HG03196 (cell line): Measurements from ENCODE around the gene GRAMD1C.
"Not testable (repeated sequence)": the region's sequence is repeated elsewhere in the genome, so short reads cannot be mapped to it uniquely, and the experiment has no call there.

ENCODE experiments used
- ATAC-seq: cut with Tn5 transposase; IDR thresholded peaks from one replicate; pipeline ENCODE4 v1.9.1; 2021; ENCODE audit not compliant: unreplicated experiment

GRAMD1C gene

DNA sequence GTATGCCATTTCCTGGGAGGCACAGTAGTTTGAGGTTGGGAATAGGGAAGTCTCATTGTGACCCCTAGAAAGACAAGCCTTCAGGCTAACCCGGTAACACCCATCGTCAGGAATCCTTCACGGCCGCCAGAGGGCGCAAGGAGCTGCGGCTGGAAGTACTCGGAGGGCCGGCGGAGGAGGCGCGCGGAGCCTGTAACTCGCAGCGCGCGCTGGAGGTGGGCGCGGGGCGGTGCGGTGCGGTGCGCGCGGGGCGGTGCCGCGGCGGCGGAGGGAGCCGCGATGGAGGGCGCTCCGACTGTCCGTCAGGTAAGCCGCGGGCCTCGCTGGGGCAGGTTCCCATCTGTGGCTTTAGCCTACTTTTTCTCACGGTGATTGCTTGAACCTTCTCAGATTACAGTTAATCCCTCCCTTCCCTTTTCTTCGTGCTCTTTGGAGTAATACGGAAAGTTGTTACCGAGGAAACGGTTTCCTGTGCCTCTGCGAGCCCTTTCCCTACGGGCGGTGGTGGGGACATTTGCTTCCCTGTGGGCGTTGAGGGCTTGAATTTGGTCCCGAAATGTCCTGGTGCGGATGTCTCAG, at the start of gene GRAMD1C:
TSS of gene GRAMD1C (plus strand) at position 158 of the 579 bp plus-strand sequence. CDS start at position 280, 122 bp downstream.
- ATAC-seq: peak; percentile 94

DNA sequence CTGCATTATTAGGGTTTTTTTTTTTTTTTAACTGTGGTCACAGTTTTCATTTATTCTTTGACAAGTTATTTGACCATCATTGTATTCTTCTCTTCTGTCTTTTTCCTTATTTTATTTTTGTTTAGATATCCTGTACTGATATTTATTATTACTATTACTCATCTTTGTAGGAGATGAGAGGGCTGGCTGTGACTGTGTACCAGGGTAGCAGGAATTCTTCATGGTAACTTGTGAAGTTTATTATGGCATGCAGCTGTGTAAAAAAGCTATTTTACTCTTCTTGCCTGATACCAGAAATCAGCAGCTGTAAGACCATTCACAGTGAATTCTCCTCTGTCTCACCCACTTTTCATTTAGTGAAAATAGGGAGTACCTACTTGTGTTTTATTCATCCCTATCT, 47.2 kb upstream of the GRAMD1C start:
- no peak for ATAC-seq

DNA sequence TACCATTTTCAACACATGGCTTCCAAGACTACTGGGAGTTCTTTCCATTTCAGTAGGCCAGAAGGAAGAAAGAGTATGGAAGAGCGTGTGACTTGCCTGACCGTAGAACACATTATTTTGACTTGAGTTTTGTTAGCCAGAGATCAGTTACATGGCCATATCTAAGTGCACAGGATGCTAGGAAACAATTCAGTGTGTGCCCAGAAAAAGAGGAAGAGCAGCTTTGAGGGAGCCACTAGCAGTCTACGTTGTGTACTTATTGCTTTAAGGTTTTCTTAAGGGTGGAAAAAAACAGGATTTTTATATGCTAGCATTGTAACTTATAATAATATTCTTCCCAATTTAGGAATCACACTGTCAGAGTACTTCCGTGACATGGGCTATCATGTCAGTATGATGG, 44.1 kb upstream of the GRAMD1C start:
- no peak for ATAC-seq

DNA sequence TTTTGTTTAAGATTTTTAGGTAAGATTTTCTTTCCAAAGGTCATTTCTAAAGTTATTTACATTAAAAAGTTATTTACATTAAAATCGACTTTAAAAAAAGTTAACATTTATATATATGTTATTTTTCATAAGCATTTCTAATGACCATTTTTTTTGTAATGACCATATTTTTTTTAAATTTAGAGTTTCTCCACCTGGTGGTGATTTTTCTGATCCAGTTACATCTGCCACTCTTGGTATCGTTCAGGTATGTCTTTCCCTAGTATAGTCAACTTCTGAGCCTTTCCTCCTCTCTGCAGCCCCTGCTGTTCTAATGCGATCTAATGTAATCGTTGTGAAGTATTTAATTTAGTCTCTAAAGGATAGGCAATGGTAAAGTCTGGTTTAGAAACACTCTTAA, 42.9 kb upstream of the GRAMD1C start:
- ATAC-seq: no peak

DNA sequence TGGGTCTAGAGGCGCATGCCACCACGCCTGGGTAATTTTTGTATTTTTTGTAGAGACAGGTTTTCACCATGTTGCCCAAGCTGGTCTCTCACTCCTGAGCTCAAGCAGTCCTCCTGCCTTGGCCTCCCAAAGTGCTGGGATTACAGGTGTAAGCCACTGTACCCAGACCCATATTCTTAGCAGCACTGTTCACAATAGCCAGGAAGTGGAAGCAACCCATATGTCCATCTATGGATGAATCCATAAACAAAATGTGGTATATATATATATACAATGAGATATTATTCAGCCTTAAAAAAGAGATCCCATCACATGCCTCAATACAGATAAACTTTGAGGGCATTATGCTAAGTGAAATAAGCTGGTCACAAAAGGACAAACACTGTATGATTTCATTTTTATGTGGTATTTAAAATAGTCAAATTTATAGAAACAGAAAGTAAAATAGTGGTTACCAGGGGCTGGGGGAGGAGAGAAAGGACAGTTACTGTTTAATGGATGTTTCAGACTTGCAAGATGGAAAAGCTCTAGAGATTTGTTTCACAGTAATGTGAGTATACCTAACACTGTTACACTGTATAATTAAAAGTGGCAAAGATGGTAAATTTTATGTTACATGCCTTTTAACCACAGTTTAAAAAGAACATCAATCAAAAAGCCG, 35.7 kb upstream of the GRAMD1C start:
- ATAC-seq: peak; percentile 77

DNA sequence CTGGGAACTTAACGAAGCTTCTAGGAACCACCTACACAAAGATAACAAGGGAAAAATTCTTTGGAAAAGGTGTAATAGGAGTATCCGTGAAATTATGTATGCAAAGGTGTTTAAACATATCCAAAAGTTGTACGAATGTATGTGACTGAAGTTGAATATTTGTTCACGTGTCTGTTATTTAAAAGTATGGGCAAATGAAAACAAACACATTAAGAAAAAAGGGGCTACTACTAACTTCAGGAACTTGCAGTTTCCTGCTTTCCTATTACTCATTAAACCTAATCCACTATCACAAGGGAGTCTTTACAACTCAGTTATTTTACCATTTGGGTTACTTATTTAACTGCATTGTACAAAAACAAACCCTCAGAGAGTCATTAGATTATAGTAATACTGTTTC, 33.9 kb upstream of the GRAMD1C start:
- no peak for ATAC-seq

DNA sequence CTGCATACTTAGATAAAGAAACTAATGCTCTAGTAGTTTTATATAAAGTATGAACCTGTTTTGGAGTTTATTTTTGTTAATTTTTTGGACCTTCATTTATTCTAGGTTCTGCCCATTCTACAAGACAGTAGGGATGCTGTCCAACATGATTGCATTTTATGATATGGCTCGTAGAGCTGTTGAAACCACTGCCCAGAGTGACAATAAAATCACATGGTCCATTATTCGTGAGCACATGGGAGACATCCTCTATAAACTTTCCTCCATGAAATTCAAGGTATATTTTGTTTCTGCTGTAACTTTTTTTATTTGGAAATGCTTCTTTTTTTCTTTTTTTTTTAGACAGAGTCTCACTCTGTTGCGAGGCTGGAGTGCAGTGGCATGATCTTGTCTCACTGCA, 33.3 kb upstream of the GRAMD1C start:
- ATAC-seq: no peak

DNA sequence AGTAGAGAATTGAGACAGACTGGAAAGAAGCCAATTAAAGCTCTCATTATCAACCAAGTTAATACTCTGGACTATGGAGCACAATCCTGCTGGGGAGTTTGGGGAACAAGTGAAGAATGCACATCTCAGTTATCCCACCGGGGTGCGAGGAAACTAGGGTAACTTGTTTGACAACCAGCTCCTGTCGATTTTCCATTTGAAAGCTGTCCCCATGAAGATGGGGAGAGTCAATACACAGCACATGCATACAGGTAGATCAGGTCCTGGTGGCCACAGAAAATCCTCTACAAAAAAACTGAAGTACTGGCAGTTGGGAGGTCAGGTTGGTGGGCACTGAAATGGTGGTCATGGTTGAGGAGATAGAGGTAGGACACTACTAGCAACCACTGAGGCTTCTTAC, 25.7 kb upstream of the GRAMD1C start:
- no peak for ATAC-seq

DNA sequence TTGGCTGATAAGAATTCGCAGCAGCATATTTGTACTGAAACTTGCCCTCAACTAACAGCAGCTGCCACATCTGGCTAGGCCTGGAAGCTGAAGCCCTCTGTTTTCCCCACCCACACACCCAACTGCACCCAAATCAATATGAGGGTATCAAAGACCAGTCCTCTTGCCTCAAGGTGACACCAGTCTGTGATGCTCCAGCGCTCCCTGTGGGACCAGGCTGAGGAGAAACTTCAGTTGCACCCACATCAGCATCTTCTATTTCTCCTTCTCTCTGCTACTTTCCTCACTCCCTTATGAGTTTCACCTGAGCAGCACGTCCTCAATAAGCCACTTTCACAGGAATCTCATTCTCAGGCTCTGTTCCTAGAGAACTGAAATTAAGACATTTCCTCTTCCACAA, 18.7 kb upstream of the GRAMD1C start:
- no peak for ATAC-seq

DNA sequence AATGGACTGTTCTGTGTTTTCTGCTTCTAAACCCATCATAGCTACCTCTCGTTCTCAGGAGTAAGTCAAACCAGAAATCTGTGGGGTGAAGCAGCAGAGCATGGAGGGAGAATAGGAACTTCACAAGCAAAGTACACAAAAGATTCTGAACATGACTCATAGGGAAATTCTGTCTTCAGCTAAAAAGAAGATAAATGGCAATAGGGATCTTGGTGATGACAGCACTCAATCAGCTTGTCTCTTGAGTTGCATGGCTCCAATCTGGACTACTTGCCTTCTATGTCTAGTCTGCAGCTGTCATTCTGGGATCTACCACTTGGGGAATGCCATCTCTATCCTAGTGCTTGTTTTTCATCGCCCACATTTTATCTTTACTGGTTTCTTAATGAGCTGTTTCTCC, 13.5 kb upstream of the GRAMD1C start:
- peak; percentile 57 for ATAC-seq

DNA sequence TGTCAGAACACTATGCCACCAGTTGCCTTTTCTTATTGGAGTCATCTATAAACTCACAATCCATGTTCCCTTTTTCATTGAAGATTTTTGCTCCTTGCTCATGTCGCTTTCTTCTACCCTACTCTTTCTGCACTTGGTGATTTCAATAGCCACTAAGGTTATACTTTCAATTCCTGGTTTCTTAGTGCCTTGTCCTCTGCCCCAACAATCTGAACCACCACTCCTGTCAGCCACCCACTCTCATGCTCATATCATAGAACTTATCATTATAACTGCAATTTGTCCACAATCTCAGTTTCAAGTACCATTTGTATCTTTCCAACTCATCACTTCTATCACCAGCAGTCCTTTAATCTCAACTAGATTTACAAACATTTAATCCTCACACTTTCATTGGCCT, 10.0 kb upstream of the GRAMD1C start:
- peak; percentile 33 for ATAC-seq

DNA sequence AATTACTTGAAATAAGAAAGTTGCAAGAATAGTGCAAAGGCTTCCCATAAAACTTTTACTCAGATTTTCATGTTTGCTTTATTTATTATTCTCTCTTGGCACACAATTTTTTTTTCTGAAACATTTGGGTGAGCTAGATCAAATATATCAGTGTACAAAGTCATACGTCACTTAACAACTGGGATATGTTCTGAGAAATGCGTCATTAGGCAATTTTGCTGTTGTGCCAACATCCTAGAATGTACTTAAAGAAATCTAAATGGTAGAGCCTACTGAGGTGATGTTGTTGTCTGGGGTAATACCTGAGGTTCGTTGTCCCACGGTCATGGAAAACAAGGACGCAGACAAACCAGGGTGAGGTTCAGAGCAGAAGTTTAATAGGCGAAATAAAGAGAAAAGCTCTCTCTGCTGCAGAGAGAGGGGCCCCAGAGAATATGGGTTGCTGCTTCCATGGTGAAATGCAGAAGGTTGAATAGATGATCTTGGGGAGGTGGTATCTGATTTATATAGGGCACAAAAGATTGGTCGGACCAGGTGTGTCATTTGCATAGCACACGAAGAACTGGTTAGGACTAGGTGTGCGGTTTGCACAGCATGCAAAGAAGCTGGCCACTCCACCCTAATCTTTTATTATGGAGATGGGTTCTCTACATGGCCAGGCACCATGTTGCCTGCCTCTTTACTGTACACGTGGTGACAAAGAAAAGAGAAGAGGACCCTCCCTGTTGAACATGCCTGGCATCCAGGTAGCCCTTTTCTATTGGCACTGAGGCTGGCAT, 8.8 kb upstream of the GRAMD1C start:
- no peak for ATAC-seq

DNA sequence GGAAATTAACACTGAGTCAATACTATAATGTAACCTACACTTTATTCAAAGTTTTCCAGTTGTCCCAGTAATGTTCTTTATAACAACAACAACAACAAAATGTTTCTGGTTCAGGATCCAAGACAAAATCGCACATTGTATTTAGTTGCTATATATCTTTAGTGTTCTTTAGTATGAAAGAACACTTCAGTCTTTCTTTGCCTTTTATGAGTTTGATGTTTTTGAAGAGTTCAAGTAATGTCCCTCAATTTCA, 7.6 kb upstream of the GRAMD1C start:
- no peak for ATAC-seq

DNA sequence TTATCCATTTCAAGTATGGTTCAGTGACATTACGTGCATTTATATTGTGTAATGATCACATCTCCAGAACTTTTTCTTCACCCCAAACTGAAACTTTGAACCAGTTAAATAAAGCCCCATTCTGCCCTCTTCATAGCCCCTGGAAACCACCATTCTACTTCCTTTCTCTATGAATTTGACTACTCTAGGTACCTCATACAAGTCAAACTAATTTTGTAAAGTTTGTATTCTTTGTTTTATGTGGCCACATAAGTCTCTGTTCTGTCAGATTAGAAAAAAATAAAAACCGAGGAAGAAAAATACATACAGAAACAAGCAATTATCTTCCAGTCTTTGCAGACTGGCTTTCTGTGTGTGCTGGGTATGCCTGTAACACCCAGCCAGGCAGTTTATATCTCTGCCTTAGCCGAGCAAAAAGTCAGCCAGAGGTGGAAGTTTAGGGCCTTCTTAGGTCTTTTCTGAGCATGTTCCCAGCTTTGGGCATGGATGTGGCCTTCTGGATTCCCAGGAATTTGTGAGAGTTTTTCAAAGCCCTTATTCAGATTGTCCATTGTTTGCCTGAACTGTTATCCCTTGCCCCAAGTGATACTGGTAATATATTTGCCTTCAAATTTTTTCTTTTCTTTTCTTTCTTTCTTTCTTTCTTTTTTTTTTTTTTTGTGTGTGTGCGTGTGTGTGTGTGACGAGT, 6.0 kb upstream of the GRAMD1C start:
- ATAC-seq: no peak

DNA sequence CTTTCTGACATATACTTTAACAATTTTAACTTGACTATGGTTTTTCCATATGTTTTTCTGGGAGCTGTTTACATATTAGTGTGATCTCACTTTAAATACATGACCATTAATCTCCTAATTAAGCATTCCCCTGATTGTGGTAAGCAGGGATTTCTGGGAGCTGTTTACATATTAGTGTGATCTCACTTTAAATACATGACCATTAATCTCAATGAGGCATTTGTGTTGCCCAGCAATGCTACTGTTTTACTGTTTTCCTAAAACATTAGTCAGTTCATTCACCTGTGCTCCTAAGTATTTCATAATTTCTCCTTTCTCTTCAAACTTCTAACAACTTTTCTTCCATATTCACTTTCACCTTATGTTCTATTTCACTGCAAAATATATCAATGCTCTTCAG, 3.6 kb upstream of the GRAMD1C start:
- no peak for ATAC-seq

DNA sequence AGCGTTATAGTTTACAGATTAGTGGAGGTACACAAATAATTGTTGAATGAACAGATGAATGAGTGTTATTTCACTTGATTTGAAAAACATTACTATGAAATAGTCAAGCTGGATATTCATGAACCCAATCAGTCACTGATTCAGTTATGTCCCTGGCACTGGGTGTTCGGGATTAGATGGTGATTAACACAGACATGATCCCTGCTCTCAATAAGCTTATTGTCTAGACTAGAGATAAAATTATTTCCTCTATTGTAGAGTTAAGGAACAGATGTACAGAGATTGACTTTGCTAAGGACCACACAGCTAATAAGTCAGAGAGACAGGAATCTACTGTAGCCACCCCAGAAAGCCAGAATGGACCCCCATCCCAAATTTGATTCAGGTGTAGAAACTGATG, 963 bp downstream of the GRAMD1C start:
- no peak for ATAC-seq

DNA sequence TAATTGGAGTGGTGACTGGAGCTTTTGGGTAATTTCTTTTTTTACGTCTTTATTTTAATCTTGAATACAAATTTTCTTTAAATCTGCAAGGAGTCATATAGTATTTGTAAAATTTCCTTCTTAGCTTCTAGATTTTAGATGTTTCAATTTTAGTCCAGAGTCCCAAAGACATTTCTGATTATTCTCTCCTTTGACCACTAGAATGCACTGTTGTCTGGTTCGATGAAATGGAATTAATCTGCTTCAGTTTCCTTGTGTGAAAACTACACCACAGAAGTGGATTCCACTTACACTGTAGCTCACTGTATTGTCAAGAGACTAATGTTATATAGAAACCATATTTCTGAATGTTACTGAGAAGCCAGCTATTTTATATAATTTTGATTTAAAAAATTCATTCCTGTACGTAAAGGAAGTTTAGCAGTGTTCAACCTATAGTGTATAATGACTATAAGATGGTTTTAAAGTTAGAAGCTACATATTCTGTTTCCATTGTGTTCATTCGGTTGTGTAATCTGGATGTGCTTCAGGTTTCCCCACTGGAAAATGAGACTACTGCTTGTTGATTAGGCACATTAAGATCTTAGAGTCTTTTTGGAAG, 6.1 kb downstream of the GRAMD1C start:
- ATAC-seq: no peak

DNA sequence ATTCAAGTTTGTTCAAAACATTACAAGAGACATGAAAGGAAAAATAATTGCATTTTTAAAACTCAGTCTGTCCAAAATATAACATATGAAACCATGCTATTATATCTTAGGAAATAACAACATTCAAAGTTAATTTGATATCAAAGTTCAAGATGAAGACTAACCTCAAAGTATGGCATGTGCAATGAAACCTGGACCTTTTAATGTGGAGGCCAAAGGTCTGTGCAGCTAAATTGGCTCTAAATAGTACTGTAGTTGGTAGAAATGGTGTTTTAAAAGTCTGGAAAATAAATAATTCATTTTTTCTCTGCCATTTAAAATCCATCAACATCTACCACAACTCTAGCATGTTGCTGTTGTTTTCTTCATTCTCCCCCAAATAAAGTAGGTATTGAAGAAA, 8.7 kb downstream of the GRAMD1C start:
- ATAC-seq: no peak

DNA sequence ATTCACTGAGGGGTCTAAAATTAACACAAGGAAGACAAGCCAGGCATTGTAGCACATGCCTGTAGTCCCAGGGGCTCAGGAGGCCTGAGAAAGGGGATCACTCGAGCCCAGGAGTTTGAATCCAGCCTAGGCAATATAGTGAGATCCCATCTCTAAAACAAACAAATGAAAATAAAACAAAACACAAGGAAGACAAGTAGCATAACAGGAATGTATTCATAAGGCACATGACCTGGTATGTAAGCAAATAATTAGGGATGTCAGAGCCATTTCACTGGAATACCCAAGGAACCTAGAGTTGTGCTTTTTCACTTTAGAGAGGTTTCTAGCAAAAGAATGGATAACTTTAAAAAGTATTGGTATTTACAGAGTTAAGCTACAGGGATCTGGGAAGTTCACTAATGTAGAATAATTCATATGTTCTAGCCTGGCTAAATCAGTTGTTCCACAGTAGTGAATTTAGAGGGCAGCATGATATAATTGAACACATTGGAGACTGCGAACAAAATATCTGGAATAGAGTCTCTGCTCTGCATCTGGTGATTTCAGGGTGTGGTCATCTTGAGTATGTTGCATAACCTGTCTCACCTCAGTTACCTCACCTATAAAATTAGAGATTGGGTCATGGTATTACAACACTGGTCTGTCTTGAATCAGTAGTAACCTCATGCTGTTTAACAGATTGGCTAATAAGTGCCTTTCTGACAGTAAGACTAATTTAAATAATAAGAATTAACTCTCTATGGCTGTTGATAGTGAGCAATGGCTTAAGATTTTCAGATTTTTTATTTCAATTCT, 9.3 kb downstream of the GRAMD1C start:
- ATAC-seq: no peak

DNA sequence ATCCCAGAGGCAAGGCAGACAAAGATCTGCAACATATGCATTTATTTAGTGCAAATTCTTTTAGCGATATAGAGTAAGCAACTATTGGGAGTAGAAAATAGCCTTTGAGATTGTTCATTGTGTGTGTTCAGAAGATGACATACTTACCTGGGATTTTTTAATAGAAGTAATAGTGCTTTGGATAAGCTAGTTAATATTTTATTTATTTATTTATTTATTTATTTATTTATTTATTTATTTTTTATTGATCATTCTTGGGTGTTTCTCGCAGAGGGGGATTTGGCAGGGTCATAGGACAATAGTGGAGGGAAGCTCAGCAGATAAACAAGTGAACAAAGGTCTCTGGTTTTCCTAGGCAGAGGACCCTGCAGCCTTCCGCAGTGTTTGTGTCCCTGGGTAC, 10.5 kb downstream of the GRAMD1C start:
- ATAC-seq: not testable (repeated sequence)

DNA sequence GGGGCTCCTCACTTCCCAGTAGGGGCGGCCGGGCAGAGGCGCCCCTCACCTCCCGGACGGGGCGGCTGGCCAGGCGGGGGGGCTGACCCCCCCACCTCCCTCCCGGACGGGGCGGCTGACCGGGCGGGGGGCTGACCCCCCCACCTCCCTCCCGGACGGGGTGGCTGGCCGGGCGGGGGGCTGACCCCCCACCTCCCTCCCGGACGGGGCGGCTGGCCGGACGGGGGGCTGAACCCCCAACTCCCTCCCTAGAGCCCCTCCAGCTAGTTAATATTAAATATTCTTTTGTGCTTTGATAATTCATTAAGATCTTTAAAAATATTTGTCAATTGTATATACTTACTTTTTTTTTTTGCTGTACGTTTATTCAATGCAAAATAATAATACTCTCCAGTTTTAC, 11.3 kb downstream of the GRAMD1C start:
- not testable (repeated sequence) for ATAC-seq
